ENCODE measurements around the gene TJP1. TPM values are rescaled to one million over a fixed set of nuclear protein-coding genes. Genes with fewer than 3 reads are reported as not detected.

TJP1 gene
- polyA plus RNA-seq, 1 donor (not counting 4 experiments of a cell fraction or from before 2014, with no cell fraction given): 54.7 TPM

- no peak overlapping the region for H3K9ac ChIP-seq (ENCODE audit: control insufficient read depth, extremely low read depth, insufficient read depth, low read length)
- no peak overlapping the region for H3K4me2 ChIP-seq (ENCODE audit: control insufficient read depth, extremely low read depth, insufficient read depth, low read depth, low read length)
- H3K4me1 ChIP-seq (ENCODE audit: control insufficient read depth, extremely low read depth, insufficient read depth, low read length): peaks cover 20% of the 10 kb centered on the region
- no peak for DNase-seq (ENCODE audit: low read depth, low spot score)
- H3K4me3 ChIP-seq (ENCODE audit: control insufficient read depth in 2 of 3, extremely low read depth in 1 of 3, insufficient read depth in 2 of 3, low read depth in 1 of 3, low read length in 3 of 3): peak overlapping the region in 1 of 3 experiments; percentile 8
- peaks cover 3% of the 10 kb centered on the region for H3K27me3 ChIP-seq (ENCODE audit: control insufficient read depth, extremely low read depth, insufficient read depth, low read length)
- no peaks in the 10 kb centered on the region for H3K36me3 ChIP-seq (ENCODE audit: control insufficient read depth in 2 of 2, extremely low read depth in 1 of 2, insufficient read depth in 2 of 2, low read length in 2 of 2)
- no peak overlapping the region for H2AFZ ChIP-seq (ENCODE audit: control insufficient read depth, low read length)
- FAIRE-seq: no peak
- H3K79me2 ChIP-seq (ENCODE audit: control insufficient read depth, insufficient read depth, low read length): no peaks in the 10 kb centered on the region
- TF ChIP-seq EZH2 (IDR thresholded peaks at IDR 0.05; ENCODE audit: low read length) (no peak), CTCF (optimal IDR thresholded peaks at IDR 0.05 in 1 of 3, IDR thresholded peaks at IDR 0.05 in 1 of 3, conservative IDR thresholded peaks at IDR 0.05 in 1 of 3; ENCODE audit: extremely low read depth in 1 of 3, insufficient read depth in 2 of 3, low read length in 3 of 3) (no peak)
- H3K9me3 ChIP-seq (ENCODE audit: control insufficient read depth, low read depth, low read length): no peaks in the 10 kb centered on the region
- dilution Hi-C loops (cut with MboI; ENCODE audit: extremely low pct_ligation_motif_present, low sequenced_read_pairs): no loop called here
- no peaks in the 10 kb centered on the region for H3K9me1 ChIP-seq (ENCODE audit: control insufficient read depth, extremely low read depth, insufficient read depth, low read length)
- H3K27ac ChIP-seq (ENCODE audit: control insufficient read depth, insufficient read depth, low read length): no peak overlapping the region
- no peaks in the 10 kb centered on the region for H4K20me1 ChIP-seq (ENCODE audit: control insufficient read depth, extremely low read depth, insufficient read depth, low read length)
Observed at GRCh38 chr15:29685156-29686078, 136.9 kb downstream of the TJP1 start.

GRCh38 chr15:29682781-29683180, 139.5 kb downstream of the TJP1 start:
- Histone ChIP-seq H3K9me3 (ENCODE audit: control insufficient read depth, low read depth, low read length) (no peaks in the 10 kb centered on the region), H3K27me3 (ENCODE audit: control insufficient read depth, extremely low read depth, insufficient read depth, low read length) (no peaks in the 10 kb centered on the region), H3K79me2 (ENCODE audit: control insufficient read depth, insufficient read depth, low read length) (no peaks in the 10 kb centered on the region), H4K20me1 (ENCODE audit: control insufficient read depth, extremely low read depth, insufficient read depth, low read length) (no peaks in the 10 kb centered on the region), H3K4me3 (ENCODE audit: control insufficient read depth in 2 of 3, extremely low read depth in 1 of 3, insufficient read depth in 2 of 3, low read depth in 1 of 3, low read length in 3 of 3) (no peak overlapping the region), H3K9ac (ENCODE audit: control insufficient read depth, extremely low read depth, insufficient read depth, low read length) (no peak overlapping the region), H3K9me1 (ENCODE audit: control insufficient read depth, extremely low read depth, insufficient read depth, low read length) (no peaks in the 10 kb centered on the region), H3K4me1 (ENCODE audit: control insufficient read depth, extremely low read depth, insufficient read depth, low read length) (peaks cover 19% of the 10 kb centered on the region), H3K36me3 (ENCODE audit: control insufficient read depth in 2 of 2, extremely low read depth in 1 of 2, insufficient read depth in 2 of 2, low read length in 2 of 2) (no peaks in the 10 kb centered on the region), H2AFZ (ENCODE audit: control insufficient read depth, low read length) (no peak overlapping the region), H3K4me2 (ENCODE audit: control insufficient read depth, extremely low read depth, insufficient read depth, low read depth, low read length) (no peak overlapping the region), H3K27ac (ENCODE audit: control insufficient read depth, insufficient read depth, low read length) (no peak overlapping the region)
- dilution Hi-C loops (cut with MboI; ENCODE audit: extremely low pct_ligation_motif_present, low sequenced_read_pairs): no loop called here
- DNase-seq (ENCODE audit: low read depth, low spot score) (no peak), FAIRE-seq (no peak)
- TF ChIP-seq EZH2 (IDR thresholded peaks at IDR 0.05; ENCODE audit: low read length): no peak
- no peak for TF ChIP-seq CTCF (optimal IDR thresholded peaks at IDR 0.05 in 1 of 3, IDR thresholded peaks at IDR 0.05 in 1 of 3, conservative IDR thresholded peaks at IDR 0.05 in 1 of 3; ENCODE audit: extremely low read depth in 1 of 3, insufficient read depth in 2 of 3, low read length in 3 of 3)
